GM23248 (cell line): ENCODE measurements around the gene NAIF1. TPM values are rescaled to one million over a fixed set of nuclear protein-coding genes. Genes with fewer than 3 reads are reported as not detected.

Experiments
- DNase-seq: peaks from one replicate; pipeline ENCODE4 v3.0.0-alpha.2; 2015
- H2AFZ ChIP-seq: fragments of 200-600 bp; sonication (generic); 2 replicates; pipeline ENCODE4 v1.6.1; 2016; ENCODE audit warnings: antibody characterized with exemption
- H3F3A ChIP-seq: fragments of 200-600 bp; sonication (generic); 2 replicates; pipeline ENCODE4 v1.6.1; 2016; ENCODE audit warnings: mild to moderate bottlenecking, antibody characterized with exemption, mixed run types; ENCODE audit not compliant: insufficient read depth
- H3K27ac ChIP-seq: fragments of 200-600 bp; sonication (generic); 2 replicates; pipeline ENCODE4 v1.5.1; 2016; ENCODE audit warnings: mild to moderate bottlenecking
- H3K27me3 ChIP-seq: fragments of 200-600 bp; sonication (generic); replicated peaks from 2 replicates; pipeline ENCODE4 v1.6.1; 2016; ENCODE audit warnings: mild to moderate bottlenecking; ENCODE audit not compliant: insufficient read depth
- H3K36me3 ChIP-seq: fragments of 200-600 bp; sonication (generic); 2 replicates; pipeline ENCODE4 v1.6.1; 2016; ENCODE audit warnings: low read depth, mild to moderate bottlenecking
- H3K4me1 ChIP-seq: fragments of 200-600 bp; sonication (generic); 2 replicates; pipeline ENCODE4 v1.6.1; 2016; ENCODE audit warnings: mild to moderate bottlenecking; ENCODE audit not compliant: insufficient read depth
- H3K4me2 ChIP-seq: fragments of 200-600 bp; sonication (generic); one replicate; pipeline ENCODE4 v1.6.1; 2016; ENCODE audit warnings: mild to moderate bottlenecking; ENCODE audit not compliant: unreplicated experiment
- H3K4me3 ChIP-seq: fragments of 200-600 bp; sonication (generic); 2 replicates; pipeline ENCODE4 v1.5.1; 2016; ENCODE audit warnings: mild to moderate bottlenecking
- H3K79me2 ChIP-seq: fragments of 200-600 bp; sonication (generic); 2 replicates; pipeline ENCODE4 v1.6.1; 2016; ENCODE audit warnings: mild to moderate bottlenecking; ENCODE audit not compliant: insufficient read depth
- H3K9ac ChIP-seq: fragments of 200-600 bp; sonication (generic); 2 replicates; pipeline ENCODE4 v1.6.1; 2016; ENCODE audit warnings: mild to moderate bottlenecking
- H3K9me2 ChIP-seq: fragments of 200-600 bp; sonication (generic); 2 replicates; pipeline ENCODE4 v1.6.1; 2016; ENCODE audit warnings: mixed run types, mild to moderate bottlenecking, moderate library complexity; ENCODE audit not compliant: insufficient read depth
- H3K9me3 ChIP-seq: fragments of 200-600 bp; sonication (generic); one replicate; pipeline ENCODE4 v1.6.1; 2017; ENCODE audit warnings: low read depth
- H4K20me1 ChIP-seq: fragments of 200-600 bp; sonication (generic); 2 replicates; pipeline ENCODE4 v1.6.0; 2016; ENCODE audit not compliant: insufficient read depth
- EZH2 ChIP-seq: fragments of 200-600 bp; sonication (generic); IDR thresholded peaks from 2 replicates; pipeline ENCODE4 v1.6.1; 2018; ENCODE audit warnings: antibody characterized with exemption, mild to moderate bottlenecking; ENCODE audit not compliant: insufficient read depth, poor library complexity, severe bottlenecking
- EZH2phosphoT487 ChIP-seq: fragments of 200-600 bp; sonication (generic); IDR thresholded peaks from 2 replicates; pipeline ENCODE4 v1.6.1; 2018; ENCODE audit warnings: antibody characterized with exemption, moderate library complexity, mild to moderate bottlenecking, low read depth; ENCODE audit not compliant: insufficient read depth
- WGBS, 2 experiments: methylation state at CpG; one replicate each; pipeline ENCODE4 v1.1.6; 2015 to 2017; ENCODE audit warnings: low lambda C conversion rate in 2 of 2, low coverage in 1 of 2; ENCODE audit errors: missing lambda C conversion rate in 2 of 2; 5-methylcytosine and 5-hydroxymethylcytosine counted together
- in situ Hi-C: fragments of 300-500 bp; cut with MboI; formaldehyde crosslinking; loops from 2 replicates; pipeline ENCODE4 v1.15.0; 2020
- polyA plus RNA-seq: library from polyadenylated mRNA; unstranded; fragments of >200 nt; fragmentation: Nextera tagmentation; extraction: Ambion mirVana; gene quantifications from 2 replicates; pipeline ENCODE4 v1.2.1, GENCODE V29; 2016
- total RNA-seq: library from RNA; depleted of rRNA; stranded (reverse); fragments of >200 nt; shearing (Covaris generic); gene quantifications from 2 replicates; pipeline ENCODE4 v1.2.3, GENCODE V29; 2014; rRNA removed

Gene NAIF1, protein sequence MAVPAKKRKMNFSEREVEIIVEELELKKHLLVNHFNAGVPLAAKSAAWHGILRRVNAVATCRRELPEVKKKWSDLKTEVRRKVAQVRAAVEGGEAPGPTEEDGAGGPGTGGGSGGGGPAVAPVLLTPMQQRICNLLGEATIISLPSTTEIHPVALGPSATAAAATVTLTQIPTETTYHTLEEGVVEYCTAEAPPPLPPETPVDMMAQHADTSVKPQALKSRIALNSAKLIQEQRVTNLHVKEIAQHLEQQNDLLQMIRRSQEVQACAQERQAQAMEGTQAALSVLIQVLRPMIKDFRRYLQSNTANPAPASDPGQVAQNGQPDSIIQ
- total RNA-seq (5.6 and 9.5 TPM in 2 replicates), polyA plus RNA-seq (4.8 and 8.9 TPM in 2 replicates)

DNA sequence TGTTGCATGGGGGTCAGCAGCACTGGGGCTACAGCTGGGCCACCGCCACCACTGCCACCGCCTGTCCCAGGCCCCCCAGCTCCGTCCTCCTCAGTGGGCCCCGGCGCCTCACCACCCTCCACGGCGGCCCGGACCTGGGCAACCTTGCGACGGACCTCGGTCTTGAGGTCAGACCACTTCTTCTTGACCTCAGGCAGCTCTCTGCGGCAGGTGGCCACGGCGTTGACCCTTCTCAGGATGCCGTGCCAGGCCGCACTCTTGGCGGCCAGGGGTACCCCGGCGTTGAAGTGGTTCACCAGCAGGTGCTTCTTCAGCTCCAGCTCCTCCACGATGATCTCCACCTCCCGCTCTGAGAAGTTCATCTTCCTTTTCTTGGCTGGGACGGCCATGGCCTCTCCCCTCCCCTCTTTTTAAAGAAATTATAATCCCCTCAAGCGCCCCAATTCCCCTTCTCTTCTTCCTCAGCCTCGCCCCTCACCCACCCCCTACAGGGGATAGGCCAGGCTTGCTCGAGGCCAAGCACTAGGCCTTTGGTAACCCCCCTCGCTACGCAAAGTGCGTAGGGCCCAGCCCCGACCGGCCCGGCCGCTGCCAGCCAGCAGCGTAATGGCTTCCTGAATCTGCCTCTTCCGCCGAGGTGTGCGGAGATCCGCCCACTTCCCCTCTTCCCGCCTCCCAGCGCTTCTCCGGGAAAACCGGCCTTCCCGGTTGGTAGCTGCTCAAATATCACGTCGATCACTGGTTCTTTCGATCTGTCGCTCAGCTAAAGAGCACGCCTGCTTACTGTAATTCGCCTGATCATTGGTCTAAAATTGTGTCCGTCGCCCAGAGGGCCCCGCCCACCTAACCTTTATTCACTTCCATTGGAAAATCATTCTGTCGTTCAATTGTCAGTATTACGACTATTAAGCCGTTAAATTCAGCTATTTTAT is at the start of gene NAIF1:
TSS of gene NAIF1 (minus strand) at position 608 of the 932 bp plus-strand sequence. CDS start at position 389, 219 bp downstream.
- Histone ChIP-seq H3K9me2 (no peaks in the 10 kb centered on the region), H3K4me2 (peak within 1 kb of the TSS; percentile 95), H3K27ac (peak within 1 kb of the TSS; percentile 99), H2AFZ (peak within 1 kb of the TSS; percentile 89), H3F3A (peaks cover 14% of the 10 kb centered on the region), H3K9me3 (no peaks in the 10 kb centered on the region), H4K20me1 (no peaks in the 10 kb centered on the region), H3K36me3 (no peaks in the 10 kb centered on the region), H3K27me3 (no peaks in the 10 kb centered on the region), H3K79me2 (peaks cover 61% of the 10 kb centered on the region), H3K4me3 (peak within 1 kb of the TSS; percentile 88), H3K4me1 (peaks cover 29% of the 10 kb centered on the region), H3K9ac (peak within 1 kb of the TSS; percentile 94)
- DNase-seq, result peak; percentile 99
- WGBS, 2 experiments, result 33 to 38% methylated on average over 47 to 54 of the region's 54 CpGs
- no peak for TF ChIP-seq EZH2
- no peak for TF ChIP-seq EZH2phosphoT487
- in situ Hi-C loops, result no loop called here

GRCh38 chr9:128116104-128117083 is 49.3 kb upstream of the NAIF1 start:
- Histone ChIP-seq H3K4me1 (no peaks in the 10 kb centered on the region), H3K27me3 (no peaks in the 10 kb centered on the region), H3K9me3 (no peaks in the 10 kb centered on the region), H3K27ac (no peak overlapping the region), H3K36me3 (no peaks in the 10 kb centered on the region), H4K20me1 (no peaks in the 10 kb centered on the region), H3K9me2 (no peaks in the 10 kb centered on the region), H3K79me2 (no peaks in the 10 kb centered on the region), H3K9ac (no peak overlapping the region), H3F3A (no peaks in the 10 kb centered on the region), H2AFZ (no peak overlapping the region), H3K4me3 (no peak overlapping the region), H3K4me2 (no peak overlapping the region)
- TF ChIP-seq EZH2 (no peak), EZH2phosphoT487 (no peak)
- WGBS, 2 experiments, result 88 to 89% methylated on average over 16 of the region's 16 CpGs
- DNase-seq, result no peak
- in situ Hi-C loops, result no loop called here

DNA sequence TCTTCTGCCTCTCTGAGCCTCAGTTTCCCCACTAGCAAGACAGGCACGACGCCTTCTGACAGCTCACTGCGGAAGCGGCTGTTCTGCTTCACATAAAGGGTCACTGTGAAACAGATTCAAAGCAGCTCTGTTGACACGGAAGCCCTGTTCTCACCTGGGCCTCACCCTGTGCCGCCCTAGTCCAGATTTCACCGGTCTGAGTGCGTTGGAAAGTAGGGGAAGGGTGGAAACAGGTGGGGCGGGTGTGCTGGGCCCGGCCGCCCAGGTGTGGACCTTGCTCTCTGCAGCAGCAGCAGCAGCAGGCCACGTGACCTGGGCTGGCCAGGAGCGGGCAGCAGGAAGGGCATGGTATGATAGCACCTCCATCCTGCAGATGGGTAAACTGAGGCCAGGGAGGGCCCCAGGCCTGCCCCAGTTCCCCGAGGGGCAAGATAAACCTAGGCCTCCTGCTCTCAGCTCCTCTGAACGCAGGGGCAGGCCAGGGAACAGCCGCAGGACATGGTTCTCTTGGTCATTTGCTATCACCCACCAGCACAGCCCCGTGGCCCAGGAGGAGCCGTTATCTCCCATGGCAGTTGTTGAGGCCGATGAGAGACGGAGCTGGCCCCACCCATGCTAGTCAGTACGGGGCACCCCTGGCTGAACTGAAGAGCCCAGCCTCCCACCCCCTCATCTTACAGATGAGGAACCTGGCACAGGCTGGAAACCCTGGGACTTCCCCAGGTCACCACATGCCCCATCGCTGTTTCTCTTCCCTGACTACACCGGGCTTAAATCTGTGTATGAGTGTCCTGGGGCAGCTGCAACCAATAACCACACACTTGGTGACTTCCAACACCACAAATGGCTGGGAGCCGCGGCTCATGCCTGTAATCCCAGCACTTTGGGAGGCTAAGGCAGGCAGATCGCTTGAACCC is 48.3 kb upstream of the NAIF1 start:
- in situ Hi-C loops, result no loop called here
- no peaks in the 10 kb centered on the region for H3K9me2 ChIP-seq
- 81 to 83% methylated on average over 26 of the region's 26 CpGs for WGBS, 2 experiments

More for the DNA sequence above, 48.3 kb upstream of the NAIF1 start:
- no peak for DNase-seq
- TF ChIP-seq EZH2 (no peak), EZH2phosphoT487 (no peak)
- Histone ChIP-seq H3K27ac (no peak overlapping the region), H3K36me3 (no peaks in the 10 kb centered on the region), H4K20me1 (no peaks in the 10 kb centered on the region), H3K27me3 (no peaks in the 10 kb centered on the region), H3K79me2 (no peaks in the 10 kb centered on the region), H3K4me2 (no peak overlapping the region), H3K9ac (no peak overlapping the region), H3F3A (0 out of 2 replicates have a peak, but pooled peaks cover 4% of the 10 kb centered on the region), H3K9me3 (no peaks in the 10 kb centered on the region), H2AFZ (no peak overlapping the region), H3K4me1 (no peaks in the 10 kb centered on the region), H3K4me3 (no peak overlapping the region)
